ENCODE data around the gene SLC13A3.

Gene SLC13A3, protein sequence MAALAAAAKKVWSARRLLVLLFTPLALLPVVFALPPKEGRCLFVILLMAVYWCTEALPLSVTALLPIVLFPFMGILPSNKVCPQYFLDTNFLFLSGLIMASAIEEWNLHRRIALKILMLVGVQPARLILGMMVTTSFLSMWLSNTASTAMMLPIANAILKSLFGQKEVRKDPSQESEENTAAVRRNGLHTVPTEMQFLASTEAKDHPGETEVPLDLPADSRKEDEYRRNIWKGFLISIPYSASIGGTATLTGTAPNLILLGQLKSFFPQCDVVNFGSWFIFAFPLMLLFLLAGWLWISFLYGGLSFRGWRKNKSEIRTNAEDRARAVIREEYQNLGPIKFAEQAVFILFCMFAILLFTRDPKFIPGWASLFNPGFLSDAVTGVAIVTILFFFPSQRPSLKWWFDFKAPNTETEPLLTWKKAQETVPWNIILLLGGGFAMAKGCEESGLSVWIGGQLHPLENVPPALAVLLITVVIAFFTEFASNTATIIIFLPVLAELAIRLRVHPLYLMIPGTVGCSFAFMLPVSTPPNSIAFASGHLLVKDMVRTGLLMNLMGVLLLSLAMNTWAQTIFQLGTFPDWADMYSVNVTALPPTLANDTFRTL
- 0 to 0.19 (median 0.17) reads per million in 3 donors for total RNA-seq

DNA sequence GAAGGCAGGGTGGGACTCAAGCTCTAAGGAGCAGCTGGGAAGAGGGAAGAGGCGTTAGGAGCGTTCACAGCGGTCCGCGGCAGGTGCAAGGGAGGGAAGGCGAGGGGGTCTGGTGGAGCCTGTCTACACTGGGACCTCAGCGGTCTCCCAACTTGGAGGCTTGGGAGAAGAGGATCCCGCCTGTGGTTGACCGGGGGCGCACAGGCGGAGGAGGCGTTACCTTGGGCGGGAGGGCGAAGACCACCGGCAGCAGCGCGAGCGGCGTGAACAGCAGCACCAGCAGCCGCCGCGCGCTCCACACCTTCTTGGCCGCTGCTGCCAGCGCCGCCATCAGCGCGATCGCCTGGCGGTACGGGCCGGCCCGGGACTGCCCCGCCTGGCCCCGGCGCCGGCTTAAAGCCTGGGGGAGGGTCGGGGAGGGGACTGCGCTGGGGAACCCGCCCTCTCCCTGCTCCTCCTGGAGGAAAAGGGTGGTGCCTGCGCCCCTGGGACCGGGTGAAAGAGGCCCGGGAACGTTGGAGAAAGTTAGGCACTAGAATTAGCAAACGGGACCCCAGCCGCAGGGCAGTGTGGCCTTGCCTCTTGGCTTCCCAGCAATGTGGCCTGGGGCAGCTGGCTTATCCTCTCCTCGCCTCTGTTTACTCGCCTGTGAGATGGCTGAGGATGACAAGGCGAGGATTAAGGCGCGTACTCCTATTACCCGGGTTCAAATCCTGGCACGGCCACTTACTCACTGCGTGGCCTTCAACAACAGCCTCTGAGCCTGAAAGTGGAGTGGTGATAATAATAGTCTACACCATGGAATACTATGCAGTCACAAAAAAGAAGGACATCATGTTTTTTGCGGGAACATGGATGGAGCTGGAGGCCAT, at the start of gene SLC13A3:
Gene SLC13A3, minus strand, starts transcription at position 369 of the 872 bp plus-strand sequence. Its CDS starts 38 bp downstream, at position 331.
- no peak within 1 kb of the TSS for H3K27ac ChIP-seq (ENCODE audit: insufficient read depth, low read length, poor library complexity, severe bottlenecking)
- no peak for DNase-seq
- no peak within 1 kb of the TSS for H3K4me3 ChIP-seq (ENCODE audit: insufficient read depth, low read depth, low read length, poor library complexity, severe bottlenecking)
- H3K9me3 ChIP-seq (ENCODE audit: control insufficient read depth, low read length), result no peaks in the 10 kb centered on the region
- H3K36me3 ChIP-seq (ENCODE audit: control insufficient read depth, insufficient read depth, low read length), result no peaks in the 10 kb centered on the region
- peaks cover 3% of the 10 kb centered on the region for H3K27me3 ChIP-seq (replicated peaks; ENCODE audit: control insufficient read depth, insufficient read depth, low read length, poor library complexity, severe bottlenecking)
- H3K4me1 ChIP-seq (ENCODE audit: control insufficient read depth, insufficient read depth, low read length, poor library complexity, severe bottlenecking), result no peaks in the 10 kb centered on the region

DNA sequence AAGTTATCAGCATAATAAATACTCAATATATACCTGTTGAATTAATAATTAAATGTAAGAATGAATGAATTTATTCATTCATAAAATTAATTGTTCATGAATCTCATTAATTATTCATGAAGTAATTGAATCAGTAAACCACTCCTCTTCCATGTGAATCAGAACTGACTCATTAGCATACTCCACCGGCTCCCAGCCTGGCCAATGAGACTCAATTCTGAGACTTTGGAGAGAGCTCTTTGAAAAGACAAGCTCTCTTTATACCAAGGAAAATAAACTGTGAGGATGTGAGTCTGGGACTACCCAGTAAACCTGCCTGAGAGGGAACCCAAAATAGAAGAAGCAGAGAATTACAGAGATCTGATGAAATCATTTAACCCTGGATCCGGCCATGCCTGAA, 49.8 kb upstream of the SLC13A3 start:
- Histone ChIP-seq H3K27ac (ENCODE audit: insufficient read depth, low read length, poor library complexity, severe bottlenecking) (no peak overlapping the region), H3K36me3 (ENCODE audit: control insufficient read depth, insufficient read depth, low read length) (no peaks in the 10 kb centered on the region), H3K4me1 (ENCODE audit: control insufficient read depth, insufficient read depth, low read length, poor library complexity, severe bottlenecking) (no peaks in the 10 kb centered on the region), H3K9me3 (ENCODE audit: control insufficient read depth, low read length) (no peaks in the 10 kb centered on the region), H3K4me3 (ENCODE audit: insufficient read depth, low read depth, low read length, poor library complexity, severe bottlenecking) (no peak overlapping the region), H3K27me3 (replicated peaks; ENCODE audit: control insufficient read depth, insufficient read depth, low read length, poor library complexity, severe bottlenecking) (no peaks in the 10 kb centered on the region)
- no peak for DNase-seq

DNA sequence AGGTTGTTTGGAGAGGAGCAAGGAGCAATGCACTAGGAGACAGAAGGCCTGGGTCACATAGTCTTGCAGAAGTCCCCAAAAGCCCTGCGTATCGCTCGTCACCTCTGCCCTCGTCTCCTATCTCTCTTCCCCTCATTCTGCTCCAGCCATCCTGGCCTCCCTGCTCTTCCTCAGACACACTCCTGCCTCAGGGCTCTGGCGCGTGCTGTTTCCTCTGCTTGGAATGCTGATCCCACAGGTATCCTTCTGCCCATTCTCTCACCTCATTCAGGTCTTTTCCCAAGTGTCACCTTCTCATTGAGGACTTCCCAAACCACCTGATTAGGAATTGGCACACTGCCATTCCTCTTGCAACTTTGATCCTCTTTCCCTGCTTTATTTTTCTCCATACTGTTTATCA, 49.2 kb upstream of the SLC13A3 start:
- no peaks in the 10 kb centered on the region for H3K4me1 ChIP-seq (ENCODE audit: control insufficient read depth, insufficient read depth, low read length, poor library complexity, severe bottlenecking)
- DNase-seq, result no peak
- no peak overlapping the region for H3K4me3 ChIP-seq (ENCODE audit: insufficient read depth, low read depth, low read length, poor library complexity, severe bottlenecking)
- H3K9me3 ChIP-seq (ENCODE audit: control insufficient read depth, low read length), result no peaks in the 10 kb centered on the region
- H3K36me3 ChIP-seq (ENCODE audit: control insufficient read depth, insufficient read depth, low read length), result no peaks in the 10 kb centered on the region
- H3K27ac ChIP-seq (ENCODE audit: insufficient read depth, low read length, poor library complexity, severe bottlenecking), result no peak overlapping the region
- no peaks in the 10 kb centered on the region for H3K27me3 ChIP-seq (replicated peaks; ENCODE audit: control insufficient read depth, insufficient read depth, low read length, poor library complexity, severe bottlenecking)

DNA sequence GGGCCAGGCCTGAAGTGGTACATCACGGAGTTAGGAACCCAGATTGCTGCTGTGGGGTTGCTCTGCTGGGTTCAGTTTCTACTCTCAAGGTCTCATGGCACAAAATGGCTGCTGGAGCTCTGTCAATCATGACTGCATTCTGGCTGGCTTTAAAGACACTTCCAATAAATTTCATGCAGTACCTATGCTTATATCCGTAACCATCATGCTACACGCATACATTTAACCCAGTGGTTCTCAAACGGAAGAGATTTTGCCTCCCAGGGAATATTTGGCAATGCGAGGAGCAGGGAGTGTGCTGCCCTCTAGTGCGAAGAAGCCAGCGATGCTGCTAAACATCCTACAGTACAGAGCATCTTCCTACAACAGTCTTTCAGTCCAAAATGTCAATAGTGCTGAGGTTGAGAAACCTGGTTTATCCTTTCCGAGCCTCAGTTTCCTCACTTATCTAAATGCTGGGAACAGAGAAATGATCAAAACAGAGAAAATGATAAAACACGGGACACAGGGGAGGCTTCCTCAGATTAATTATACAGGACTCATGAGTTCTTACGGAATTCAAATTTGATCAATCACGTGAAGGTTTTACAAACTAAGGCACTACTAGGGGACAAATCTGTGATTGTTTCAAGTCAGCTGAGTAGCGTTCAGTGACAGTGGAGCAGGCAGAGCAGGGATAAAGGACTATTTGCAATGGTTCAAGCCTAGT, 48.5 kb upstream of the SLC13A3 start:
- DNase-seq, result no peak
- no peak overlapping the region for H3K27ac ChIP-seq (ENCODE audit: insufficient read depth, low read length, poor library complexity, severe bottlenecking)
- H3K27me3 ChIP-seq (replicated peaks; ENCODE audit: control insufficient read depth, insufficient read depth, low read length, poor library complexity, severe bottlenecking), result no peaks in the 10 kb centered on the region
- no peak overlapping the region for H3K4me3 ChIP-seq (ENCODE audit: insufficient read depth, low read depth, low read length, poor library complexity, severe bottlenecking)
- no peaks in the 10 kb centered on the region for H3K36me3 ChIP-seq (ENCODE audit: control insufficient read depth, insufficient read depth, low read length)
- H3K9me3 ChIP-seq (ENCODE audit: control insufficient read depth, low read length), result no peaks in the 10 kb centered on the region
- no peaks in the 10 kb centered on the region for H3K4me1 ChIP-seq (ENCODE audit: control insufficient read depth, insufficient read depth, low read length, poor library complexity, severe bottlenecking)

DNA sequence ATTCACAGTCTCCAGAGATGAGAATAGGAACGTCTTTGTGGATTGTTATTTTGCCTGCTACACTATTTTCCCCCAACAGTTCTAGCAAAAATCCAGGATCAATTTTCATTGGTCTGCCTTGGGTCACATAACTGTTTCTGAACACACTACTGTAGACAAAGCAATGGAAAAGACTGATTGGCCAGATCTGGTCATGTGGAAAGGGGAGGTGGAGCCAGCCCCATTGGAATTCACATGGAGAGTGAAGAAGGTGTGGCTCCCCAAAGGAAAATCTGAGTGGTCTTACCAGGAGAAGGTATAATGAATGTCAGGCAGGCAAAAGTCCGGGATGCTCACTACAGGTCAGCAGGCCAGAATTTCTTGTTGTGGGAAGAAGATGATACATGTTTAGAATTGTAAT, 47.5 kb upstream of the SLC13A3 start:
- no peak overlapping the region for H3K27ac ChIP-seq (ENCODE audit: insufficient read depth, low read length, poor library complexity, severe bottlenecking)
- no peak for DNase-seq
- no peaks in the 10 kb centered on the region for H3K4me1 ChIP-seq (ENCODE audit: control insufficient read depth, insufficient read depth, low read length, poor library complexity, severe bottlenecking)
- no peaks in the 10 kb centered on the region for H3K27me3 ChIP-seq (replicated peaks; ENCODE audit: control insufficient read depth, insufficient read depth, low read length, poor library complexity, severe bottlenecking)
- H3K4me3 ChIP-seq (ENCODE audit: insufficient read depth, low read depth, low read length, poor library complexity, severe bottlenecking), result no peak overlapping the region
- H3K9me3 ChIP-seq (ENCODE audit: control insufficient read depth, low read length), result no peaks in the 10 kb centered on the region
- no peaks in the 10 kb centered on the region for H3K36me3 ChIP-seq (ENCODE audit: control insufficient read depth, insufficient read depth, low read length)

DNA sequence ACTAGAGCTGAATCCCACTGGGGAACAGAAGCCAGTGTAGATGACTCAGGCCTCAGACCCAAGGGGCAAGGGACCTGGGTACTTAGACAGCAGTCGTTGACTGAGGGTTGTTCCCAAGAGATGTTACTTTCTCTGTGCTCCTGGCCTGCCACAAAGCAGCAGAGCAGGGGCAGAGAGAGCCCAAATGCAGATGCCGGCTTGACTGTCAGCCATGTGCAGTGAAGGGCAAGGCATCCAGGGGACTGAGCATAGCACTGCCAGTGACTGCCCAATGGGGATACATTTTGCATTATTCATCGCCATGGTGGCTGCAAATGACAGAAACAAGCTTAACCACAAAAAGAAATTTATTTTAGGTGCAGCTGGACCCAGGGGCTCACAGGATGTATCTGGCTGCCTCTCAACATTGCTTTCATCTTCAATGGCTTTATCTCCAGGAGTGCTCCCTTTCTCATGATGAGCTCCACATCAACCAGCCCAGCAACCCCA, 45.6 kb upstream of the SLC13A3 start:
- no peaks in the 10 kb centered on the region for H3K9me3 ChIP-seq (ENCODE audit: control insufficient read depth, low read length)
- no peaks in the 10 kb centered on the region for H3K4me1 ChIP-seq (ENCODE audit: control insufficient read depth, insufficient read depth, low read length, poor library complexity, severe bottlenecking)
- DNase-seq, result no peak
- no peak overlapping the region for H3K27ac ChIP-seq (ENCODE audit: insufficient read depth, low read length, poor library complexity, severe bottlenecking)
- no peaks in the 10 kb centered on the region for H3K36me3 ChIP-seq (ENCODE audit: control insufficient read depth, insufficient read depth, low read length)
- H3K27me3 ChIP-seq (replicated peaks; ENCODE audit: control insufficient read depth, insufficient read depth, low read length, poor library complexity, severe bottlenecking), result no peaks in the 10 kb centered on the region
- no peak overlapping the region for H3K4me3 ChIP-seq (ENCODE audit: insufficient read depth, low read depth, low read length, poor library complexity, severe bottlenecking)

DNA sequence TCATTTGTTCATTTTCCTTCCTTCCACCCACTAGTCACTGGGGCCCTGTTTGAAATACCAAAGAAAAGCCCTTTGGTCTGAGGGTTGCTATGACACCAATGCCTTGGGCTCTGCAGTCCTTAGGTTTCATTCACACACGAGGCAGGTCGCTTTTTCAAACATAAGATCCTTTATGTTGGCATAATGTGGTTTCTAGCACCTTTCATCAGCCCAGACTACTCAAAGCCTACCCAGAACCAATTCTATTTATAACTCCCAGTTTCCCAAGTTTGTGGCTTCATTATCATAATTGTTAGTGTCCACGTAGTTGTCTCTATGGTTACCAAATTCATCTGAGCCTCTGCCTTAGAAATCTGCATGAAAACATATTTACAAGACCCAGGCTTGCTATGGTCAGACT, 44.6 kb upstream of the SLC13A3 start:
- DNase-seq, result no peak
- H3K4me1 ChIP-seq (ENCODE audit: control insufficient read depth, insufficient read depth, low read length, poor library complexity, severe bottlenecking), result no peaks in the 10 kb centered on the region
- H3K4me3 ChIP-seq (ENCODE audit: insufficient read depth, low read depth, low read length, poor library complexity, severe bottlenecking), result no peak overlapping the region
- no peaks in the 10 kb centered on the region for H3K36me3 ChIP-seq (ENCODE audit: control insufficient read depth, insufficient read depth, low read length)
- no peaks in the 10 kb centered on the region for H3K9me3 ChIP-seq (ENCODE audit: control insufficient read depth, low read length)
- no peaks in the 10 kb centered on the region for H3K27me3 ChIP-seq (replicated peaks; ENCODE audit: control insufficient read depth, insufficient read depth, low read length, poor library complexity, severe bottlenecking)
- no peak overlapping the region for H3K27ac ChIP-seq (ENCODE audit: insufficient read depth, low read length, poor library complexity, severe bottlenecking)

DNA sequence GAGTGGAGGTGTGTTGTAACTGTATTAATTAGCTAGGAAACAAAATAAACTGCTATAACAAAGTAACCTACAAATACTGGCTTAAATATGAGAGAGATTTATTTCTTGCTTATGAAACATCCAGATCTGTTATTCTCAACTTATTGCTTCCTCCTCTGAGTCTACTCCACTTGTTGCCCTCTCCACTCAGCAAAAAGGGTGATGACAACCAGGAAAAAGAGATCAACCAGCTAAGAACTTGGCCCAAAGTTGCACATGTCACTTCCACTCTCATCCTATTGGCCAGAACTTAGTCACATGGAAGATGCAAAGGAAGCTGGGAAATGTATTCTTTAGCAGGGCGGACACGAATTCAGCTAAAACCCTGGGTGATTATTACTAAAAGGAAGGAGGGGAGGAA, 43.2 kb upstream of the SLC13A3 start:
- no peak for DNase-seq
- Histone ChIP-seq H3K4me3 (ENCODE audit: insufficient read depth, low read depth, low read length, poor library complexity, severe bottlenecking) (no peak overlapping the region), H3K27ac (ENCODE audit: insufficient read depth, low read length, poor library complexity, severe bottlenecking) (no peak overlapping the region), H3K36me3 (ENCODE audit: control insufficient read depth, insufficient read depth, low read length) (no peaks in the 10 kb centered on the region), H3K9me3 (ENCODE audit: control insufficient read depth, low read length) (no peaks in the 10 kb centered on the region), H3K4me1 (ENCODE audit: control insufficient read depth, insufficient read depth, low read length, poor library complexity, severe bottlenecking) (no peaks in the 10 kb centered on the region), H3K27me3 (replicated peaks; ENCODE audit: control insufficient read depth, insufficient read depth, low read length, poor library complexity, severe bottlenecking) (no peaks in the 10 kb centered on the region)

DNA sequence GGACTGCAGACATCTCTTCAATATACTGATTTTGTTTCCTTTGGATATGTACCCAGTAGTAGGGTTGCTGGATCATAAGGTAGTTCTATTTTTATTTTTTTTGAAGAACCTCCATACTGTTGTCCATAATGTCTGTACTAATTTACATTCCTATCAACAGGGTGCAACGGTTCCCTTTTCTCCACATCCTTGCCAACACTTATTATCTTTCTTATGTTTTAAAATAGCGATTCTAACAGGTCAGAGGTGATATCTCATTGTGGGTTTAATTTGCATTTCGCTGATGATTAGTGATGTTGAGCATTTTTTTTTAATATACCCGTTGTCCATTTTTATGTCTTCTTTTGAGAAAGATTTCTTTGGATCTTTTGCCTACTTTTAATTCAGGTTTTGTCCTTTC, 39.9 kb upstream of the SLC13A3 start:
- H3K4me3 ChIP-seq (ENCODE audit: insufficient read depth, low read depth, low read length, poor library complexity, severe bottlenecking), result no peak overlapping the region
- no peaks in the 10 kb centered on the region for H3K36me3 ChIP-seq (ENCODE audit: control insufficient read depth, insufficient read depth, low read length)
- no peak for DNase-seq
- no peak overlapping the region for H3K27ac ChIP-seq (ENCODE audit: insufficient read depth, low read length, poor library complexity, severe bottlenecking)
- H3K27me3 ChIP-seq (replicated peaks; ENCODE audit: control insufficient read depth, insufficient read depth, low read length, poor library complexity, severe bottlenecking), result no peaks in the 10 kb centered on the region
- H3K9me3 ChIP-seq (ENCODE audit: control insufficient read depth, low read length), result no peaks in the 10 kb centered on the region
- H3K4me1 ChIP-seq (ENCODE audit: control insufficient read depth, insufficient read depth, low read length, poor library complexity, severe bottlenecking), result peaks cover 20% of the 10 kb centered on the region

All from effector memory CD4-positive, alpha-beta T cell (primary cell).